K562 (cell line): Measurements from ENCODE around the gene TSPYL4. TPM values are rescaled to one million over a fixed set of nuclear protein-coding genes. Genes with fewer than 3 reads are reported as not detected.

Source experiments
- EWSR1 ChIP-seq: fragments of 450-650 bp; IDR thresholded peaks from 2 replicates; pipeline ENCODE4 v1.6.1; 2018; ENCODE audit warnings: borderline replicate concordance, mild to moderate bottlenecking, low read depth, moderate library complexity; ENCODE audit not compliant: partially characterized antibody
- HDAC6 ChIP-seq: IDR thresholded peaks from 2 replicates; pipeline ENCODE4 v1.6.1; 2012; ENCODE audit warnings: low read depth, mild to moderate bottlenecking, control low read depth, inconsistent platforms, low read length, moderate library complexity
- NCOR1 ChIP-seq: fragments of 450-650 bp; IDR thresholded peaks from 2 replicates; pipeline ENCODE4 v1.6.1; 2016; ENCODE audit warnings: mild to moderate bottlenecking, moderate library complexity
- POLR3A ChIP-seq: IDR thresholded peaks from 2 replicates; pipeline ENCODE4 v1.6.1; 2011; ENCODE audit warnings: borderline replicate concordance, mild to moderate bottlenecking, moderate library complexity; ENCODE audit not compliant: insufficient read length, insufficient read depth; ENCODE audit errors: extremely low read depth
- SIN3A ChIP-seq, 2 experiments: fragments of 150-350 bp in 1 of 2; IDR thresholded peaks; 2 replicates each; pipeline ENCODE4 v1.6.1; 2011 to 2016; ENCODE audit warnings: borderline replicate concordance in 2 of 2, low read depth in 2 of 2, low read length in 2 of 2, mild to moderate bottlenecking in 2 of 2, moderate library complexity in 2 of 2; ENCODE audit not compliant: control insufficient read depth in 1 of 2
- SP2 ChIP-seq: IDR thresholded peaks from 2 replicates; pipeline ENCODE4 v1.6.1; 2011; ENCODE audit warnings: mild to moderate bottlenecking, low read depth, low read length, moderate library complexity; ENCODE audit not compliant: poor library complexity, severe bottlenecking; ENCODE audit errors: extremely low read depth
- TAF15 ChIP-seq: fragments of 200-400 bp; formaldehyde crosslinking; IDR thresholded peaks from 2 replicates; pipeline ENCODE4 v1.6.1; 2017; ENCODE audit warnings: mild to moderate bottlenecking, low read depth, low read length, moderate library complexity
- ZNF583 ChIP-seq: fragments of 250-450 bp; sonication (Bioruptor Pico); IDR thresholded peaks from 2 replicates; pipeline ENCODE4 v1.4.0; 2020
- polyA plus RNA-seq, 8 experiments: library from polyadenylated mRNA; depleted of rRNA in 4 of 8; stranded (reverse) in 5 of 8; unstranded in 3 of 8; fragments of >200 nt; fragmentation: Nextera tagmentation in 2 of 8; fragmentation: Illumina TruSeq in 1 of 8; extraction: Ambion mirVana in 2 of 8; extraction: Trizol in 1 of 8; gene quantifications; 2 replicates each; pipeline versions ENCODE4 v1.2.1 to v1.2.3, GENCODE V29; 2011 to 2014; ENCODE audit warnings: inconsistent platforms in 1 of 8, missing spikeins in 1 of 8
- total RNA-seq, 7 experiments: library from RNA; depleted of rRNA in 6 of 7; stranded (reverse); fragments of >200 nt in 6 of 7; fragmentation: Illumina TruSeq in 2 of 7; extraction: Trizol in 2 of 7; gene quantifications; 2 replicates each; pipeline versions ENCODE4 v1.2.1 to v1.2.3, GENCODE V29; 2011 to 2021; ENCODE audit warnings: low replicate concordance in 1 of 7
- TF ChIP-seq, protein P1 (sequence below), 2 experiments: fragments of 450-650 bp in 1 of 2; sonication (generic) in 1 of 2; formaldehyde crosslinking in 1 of 2; IDR thresholded peaks in 1 of 2; conservative IDR thresholded peaks in 1 of 2; 2 replicates each; pipeline versions ENCODE4 v1.6.1 to v1.8.1; 2016 to 2023; ENCODE audit warnings: mild to moderate bottlenecking in 2 of 2, moderate library complexity in 2 of 2, inconsistent platforms in 1 of 2, missing genetic modification reagents in 1 of 2
- TF ChIP-seq, protein P2 (sequence below): sonication (generic); formaldehyde crosslinking; IDR thresholded peaks from 2 replicates; pipeline ENCODE4 v1.8.1; 2023; ENCODE audit warnings: mild to moderate bottlenecking, missing genetic modification reagents, moderate library complexity
- TF ChIP-seq, protein P3 (sequence below): fragments of 250-450 bp; sonication (Bioruptor Pico); IDR thresholded peaks from 2 replicates; pipeline ENCODE4 v1.8.0; 2022; ENCODE audit warnings: inconsistent platforms
- TF ChIP-seq, protein P4 (sequence below): fragments of 250-450 bp; sonication (Bioruptor Pico); IDR thresholded peaks from 2 replicates; pipeline ENCODE4 v1.4.0; 2020; ENCODE audit warnings: mild to moderate bottlenecking, moderate library complexity
- TF ChIP-seq, protein P5 (sequence below): fragments of 250-450 bp; sonication (Bioruptor Pico); IDR thresholded peaks from 2 replicates; pipeline ENCODE4 v1.4.0; 2020; ENCODE audit warnings: mild to moderate bottlenecking, moderate library complexity
- TF ChIP-seq, protein P6 (sequence below), 2 experiments: fragments of 250-450 bp in 1 of 2; fragments of 450-650 bp in 1 of 2; sonication (Bioruptor Pico) in 1 of 2; IDR thresholded peaks; 2 replicates each; pipeline versions ENCODE4 v1.6.1 to v1.8.0; 2016 to 2021; ENCODE audit warnings: mild to moderate bottlenecking in 2 of 2, moderate library complexity in 2 of 2, missing compliant biosample characterization in 1 of 2, missing genetic modification characterization in 1 of 2

TSPYL4 gene
- total and polyA plus RNA-seq, 9 of the 15 experiments (the other 6 are each of a cell fraction or from before 2014, with no cell fraction given): 0.69 to 18.0 (median 9.1) TPM

DNA sequence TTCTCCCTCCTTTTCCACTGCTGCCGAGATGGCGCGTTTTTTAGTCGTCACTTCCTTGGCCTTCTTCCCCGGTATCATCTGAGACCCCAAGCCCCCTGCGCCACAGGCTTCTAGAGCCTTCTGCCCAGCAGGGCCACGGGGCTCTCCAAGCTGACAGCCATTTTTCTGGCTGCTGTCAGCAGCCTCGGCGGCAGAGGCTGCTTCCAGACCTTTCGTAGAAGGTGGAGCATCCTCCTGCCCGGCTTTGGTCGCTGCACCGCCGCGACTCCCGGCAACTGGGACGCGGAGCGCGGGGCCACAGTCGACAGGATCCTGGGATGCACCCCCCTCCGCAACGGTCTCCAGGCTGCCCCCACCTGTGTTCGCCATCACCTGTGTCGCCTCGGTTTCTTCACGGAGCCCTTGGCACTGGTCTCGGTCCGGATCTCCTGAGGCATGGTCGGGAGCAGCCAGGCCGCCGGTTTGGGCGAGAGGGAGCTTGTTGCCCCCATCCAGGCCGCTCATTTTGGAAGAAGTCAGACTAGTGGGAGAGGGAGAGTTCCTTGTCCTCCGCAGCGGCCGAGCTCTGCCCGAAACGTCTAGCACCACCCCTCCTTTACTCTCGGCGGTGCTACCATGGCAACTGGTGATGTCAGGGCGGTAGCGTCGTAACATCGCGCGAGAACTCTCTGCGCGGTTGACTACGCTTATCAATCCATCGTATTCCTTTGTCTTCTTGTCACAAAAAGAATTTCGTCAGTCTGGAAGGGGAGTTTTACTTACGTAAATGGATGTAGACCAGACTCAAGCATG is at the start of gene TSPYL4 (continued):
- TF ChIP-seq, protein P1, sequence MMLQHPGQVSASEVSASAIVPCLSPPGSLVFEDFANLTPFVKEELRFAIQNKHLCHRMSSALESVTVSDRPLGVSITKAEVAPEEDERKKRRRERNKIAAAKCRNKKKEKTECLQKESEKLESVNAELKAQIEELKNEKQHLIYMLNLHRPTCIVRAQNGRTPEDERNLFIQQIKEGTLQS (IDR thresholded peaks at IDR 0.05): peak; percentile 76
- TF ChIP-seq, protein P1 (CRISPR knock-in tag; conservative IDR thresholded peaks at IDR 0.05): no peak
- TF ChIP-seq NCOR1 (no peak), POLR3A (no peak), HDAC6 (no peak), ZNF583 (CRISPR knock-in tag) (0 out of 2 replicates have a peak, but pooled peaks have one; percentile 13), TAF15 (no peak), SP2 (no peak), EWSR1 (no peak), SIN3A (IDR thresholded peaks at IDR 0.05; ENCODE audit: borderline replicate concordance in 2 of 2, control insufficient read depth in 1 of 2, low read depth in 2 of 2, low read length in 2 of 2) (0 out of 4 replicates have a peak, but pooled peaks of 1 of the 2 experiments have one; percentile 13)
- TF ChIP-seq, protein P2, sequence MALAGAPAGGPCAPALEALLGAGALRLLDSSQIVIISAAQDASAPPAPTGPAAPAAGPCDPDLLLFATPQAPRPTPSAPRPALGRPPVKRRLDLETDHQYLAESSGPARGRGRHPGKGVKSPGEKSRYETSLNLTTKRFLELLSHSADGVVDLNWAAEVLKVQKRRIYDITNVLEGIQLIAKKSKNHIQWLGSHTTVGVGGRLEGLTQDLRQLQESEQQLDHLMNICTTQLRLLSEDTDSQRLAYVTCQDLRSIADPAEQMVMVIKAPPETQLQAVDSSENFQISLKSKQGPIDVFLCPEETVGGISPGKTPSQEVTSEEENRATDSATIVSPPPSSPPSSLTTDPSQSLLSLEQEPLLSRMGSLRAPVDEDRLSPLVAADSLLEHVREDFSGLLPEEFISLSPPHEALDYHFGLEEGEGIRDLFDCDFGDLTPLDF (CRISPR knock-in tag): no peak
- TF ChIP-seq, protein P3, sequence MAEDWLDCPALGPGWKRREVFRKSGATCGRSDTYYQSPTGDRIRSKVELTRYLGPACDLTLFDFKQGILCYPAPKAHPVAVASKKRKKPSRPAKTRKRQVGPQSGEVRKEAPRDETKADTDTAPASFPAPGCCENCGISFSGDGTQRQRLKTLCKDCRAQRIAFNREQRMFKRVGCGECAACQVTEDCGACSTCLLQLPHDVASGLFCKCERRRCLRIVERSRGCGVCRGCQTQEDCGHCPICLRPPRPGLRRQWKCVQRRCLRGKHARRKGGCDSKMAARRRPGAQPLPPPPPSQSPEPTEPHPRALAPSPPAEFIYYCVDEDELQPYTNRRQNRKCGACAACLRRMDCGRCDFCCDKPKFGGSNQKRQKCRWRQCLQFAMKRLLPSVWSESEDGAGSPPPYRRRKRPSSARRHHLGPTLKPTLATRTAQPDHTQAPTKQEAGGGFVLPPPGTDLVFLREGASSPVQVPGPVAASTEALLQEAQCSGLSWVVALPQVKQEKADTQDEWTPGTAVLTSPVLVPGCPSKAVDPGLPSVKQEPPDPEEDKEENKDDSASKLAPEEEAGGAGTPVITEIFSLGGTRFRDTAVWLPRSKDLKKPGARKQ (CRISPR knock-in tag): no peak
- TF ChIP-seq, protein P4, sequence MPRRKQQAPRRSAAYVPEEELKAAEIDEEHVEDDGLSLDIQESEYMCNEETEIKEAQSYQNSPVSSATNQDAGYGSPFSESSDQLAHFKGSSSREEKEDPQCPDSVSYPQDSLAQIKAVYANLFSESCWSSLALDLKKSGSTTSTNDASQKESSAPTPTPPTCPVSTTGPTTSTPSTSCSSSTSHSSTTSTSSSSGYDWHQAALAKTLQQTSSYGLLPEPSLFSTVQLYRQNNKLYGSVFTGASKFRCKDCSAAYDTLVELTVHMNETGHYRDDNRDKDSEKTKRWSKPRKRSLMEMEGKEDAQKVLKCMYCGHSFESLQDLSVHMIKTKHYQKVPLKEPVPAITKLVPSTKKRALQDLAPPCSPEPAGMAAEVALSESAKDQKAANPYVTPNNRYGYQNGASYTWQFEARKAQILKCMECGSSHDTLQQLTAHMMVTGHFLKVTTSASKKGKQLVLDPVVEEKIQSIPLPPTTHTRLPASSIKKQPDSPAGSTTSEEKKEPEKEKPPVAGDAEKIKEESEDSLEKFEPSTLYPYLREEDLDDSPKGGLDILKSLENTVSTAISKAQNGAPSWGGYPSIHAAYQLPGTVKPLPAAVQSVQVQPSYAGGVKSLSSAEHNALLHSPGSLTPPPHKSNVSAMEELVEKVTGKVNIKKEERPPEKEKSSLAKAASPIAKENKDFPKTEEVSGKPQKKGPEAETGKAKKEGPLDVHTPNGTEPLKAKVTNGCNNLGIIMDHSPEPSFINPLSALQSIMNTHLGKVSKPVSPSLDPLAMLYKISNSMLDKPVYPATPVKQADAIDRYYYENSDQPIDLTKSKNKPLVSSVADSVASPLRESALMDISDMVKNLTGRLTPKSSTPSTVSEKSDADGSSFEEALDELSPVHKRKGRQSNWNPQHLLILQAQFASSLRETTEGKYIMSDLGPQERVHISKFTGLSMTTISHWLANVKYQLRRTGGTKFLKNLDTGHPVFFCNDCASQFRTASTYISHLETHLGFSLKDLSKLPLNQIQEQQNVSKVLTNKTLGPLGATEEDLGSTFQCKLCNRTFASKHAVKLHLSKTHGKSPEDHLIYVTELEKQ (CRISPR knock-in tag): no peak
- TF ChIP-seq, protein P5, sequence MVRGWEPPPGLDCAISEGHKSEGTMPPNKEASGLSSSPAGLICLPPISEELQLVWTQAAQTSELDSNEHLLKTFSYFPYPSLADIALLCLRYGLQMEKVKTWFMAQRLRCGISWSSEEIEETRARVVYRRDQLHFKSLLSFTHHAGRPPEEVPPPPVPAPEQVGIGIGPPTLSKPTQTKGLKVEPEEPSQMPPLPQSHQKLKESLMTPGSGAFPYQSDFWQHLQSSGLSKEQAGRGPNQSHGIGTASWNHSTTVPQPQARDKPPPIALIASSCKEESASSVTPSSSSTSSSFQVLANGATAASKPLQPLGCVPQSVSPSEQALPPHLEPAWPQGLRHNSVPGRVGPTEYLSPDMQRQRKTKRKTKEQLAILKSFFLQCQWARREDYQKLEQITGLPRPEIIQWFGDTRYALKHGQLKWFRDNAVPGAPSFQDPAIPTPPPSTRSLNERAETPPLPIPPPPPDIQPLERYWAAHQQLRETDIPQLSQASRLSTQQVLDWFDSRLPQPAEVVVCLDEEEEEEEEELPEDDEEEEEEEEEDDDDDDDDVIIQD (CRISPR knock-in tag): no peak
- TF ChIP-seq, protein P6, sequence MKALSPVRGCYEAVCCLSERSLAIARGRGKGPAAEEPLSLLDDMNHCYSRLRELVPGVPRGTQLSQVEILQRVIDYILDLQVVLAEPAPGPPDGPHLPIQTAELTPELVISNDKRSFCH (CRISPR knock-in tag; IDR thresholded peaks at IDR 0.05): no peak
- TF ChIP-seq, protein P6 (tag; IDR thresholded peaks at IDR 0.05): 0 out of 2 replicates have a peak, but pooled peaks have one; percentile 35
